Naive thymus-derived CD4-positive, alpha-beta T cell (primary cell): Measurements from ENCODE around the gene MRGPRX2. TPM values are rescaled to one million over a fixed set of nuclear protein-coding genes. Genes with fewer than 3 reads are reported as not detected.
A peak's percentile ranks its signal among the peaks of the same experiment; 100 is the strongest.

Experiments used
- ATAC-seq: fragments of 150-1000 bp; cut with Tn5 transposase; 2 replicates; pipeline ENCODE4 v1.10.0; 2021; ENCODE audit warnings: mild to moderate bottlenecking, moderate library complexity
- CTCF ChIA-PET: fragments of 350-600 bp; sonication (Branson Sonifier 250); formaldehyde crosslinking; loops from one replicate; lab custom pipeline; 2021; ENCODE audit warnings: antibody characterized with exemption; lab: Charles Lee
- POLR2A ChIA-PET: fragments of 350-600 bp; sonication (Branson Sonifier 250); formaldehyde crosslinking; loops from one replicate; lab custom pipeline; 2021; ENCODE audit warnings: antibody characterized with exemption, inconsistent platforms; lab: Charles Lee
- DNase-seq, 9 donors: peaks; one replicate each; pipeline versions ENCODE4 v3.0.0 to v3.0.0-alpha.2; 2020 to 2022; ENCODE audit warnings: mixed read lengths in 1 of 9
- H3K27ac ChIP-seq: one replicate; pipeline ENCODE4 v1.7.0; 2013; ENCODE audit warnings: mild to moderate bottlenecking, low read depth, low read length, moderate library complexity
- H3K27me3 ChIP-seq, 2 donors: one replicate each; pipeline ENCODE4 v1.7.0; 2013; ENCODE audit warnings: low read length in 2 of 2, mild to moderate bottlenecking in 2 of 2, moderate library complexity in 2 of 2; ENCODE audit not compliant: control insufficient read depth in 2 of 2, insufficient read depth in 2 of 2
- H3K36me3 ChIP-seq, 3 experiments: 1 replicate in 2 of 3; 2 replicates in 1 of 3; pipeline ENCODE4 v1.7.0; 2013; ENCODE audit warnings: low read length in 3 of 3, mild to moderate bottlenecking in 3 of 3, moderate library complexity in 1 of 3; ENCODE audit not compliant: insufficient read depth in 3 of 3, control insufficient read depth in 2 of 3
- H3K4me1 ChIP-seq, 2 donors: one replicate each; pipeline ENCODE4 v1.7.0; 2013; ENCODE audit warnings: low read length in 2 of 2, mild to moderate bottlenecking in 2 of 2, moderate library complexity in 1 of 2; ENCODE audit not compliant: control insufficient read depth in 2 of 2, insufficient read depth in 2 of 2
- H3K4me3 ChIP-seq: 2 replicates; pipeline ENCODE4 v1.7.0; 2013; ENCODE audit warnings: mild to moderate bottlenecking, low read length
- H3K9me3 ChIP-seq, 3 experiments: 1 replicate in 2 of 3; 2 replicates in 1 of 3; pipeline ENCODE4 v1.7.0; 2013; ENCODE audit warnings: low read length in 3 of 3; ENCODE audit not compliant: control insufficient read depth in 2 of 3
- H3K27ac Mint-ChIP-seq, 9 donors: one replicate each; pipeline ENCODE4 v1.8.0; 2020 to 2022; ENCODE audit warnings: mixed read lengths in 9 of 9, mild to moderate bottlenecking in 8 of 9, moderate library complexity in 5 of 9, inconsistent platforms in 2 of 9
- H3K27me3 Mint-ChIP-seq, 5 donors: one replicate each; pipeline ENCODE4 v1.8.0; 2021 to 2022; ENCODE audit warnings: mixed read lengths in 5 of 5, mild to moderate bottlenecking in 1 of 5
- H3K36me3 Mint-ChIP-seq, 5 donors: one replicate each; pipeline ENCODE4 v1.8.0; 2020 to 2022; ENCODE audit warnings: mixed read lengths in 5 of 5, mild to moderate bottlenecking in 3 of 5, inconsistent platforms in 1 of 5
- H3K4me1 Mint-ChIP-seq, 7 donors: one replicate each; pipeline ENCODE4 v1.8.0; 2020 to 2022; ENCODE audit warnings: mixed read lengths in 7 of 7, mild to moderate bottlenecking in 3 of 7, inconsistent platforms in 1 of 7
- H3K4me3 Mint-ChIP-seq, 10 donors: one replicate each; pipeline ENCODE4 v1.8.0; 2020 to 2022; ENCODE audit warnings: mild to moderate bottlenecking in 10 of 10, mixed read lengths in 10 of 10, moderate library complexity in 6 of 10, inconsistent platforms in 2 of 10
- H3K9me3 Mint-ChIP-seq, 11 donors: one replicate each; pipeline ENCODE4 v1.8.0; 2020 to 2022; ENCODE audit warnings: mixed read lengths in 11 of 11, mild to moderate bottlenecking in 4 of 11, inconsistent platforms in 1 of 11, moderate library complexity in 1 of 11
- intact Hi-C, 2 donors: fragments of 100-400 bp; cut with micrococcal nuclease; formaldehyde crosslinking; loops; one replicate each; pipeline ENCODE4 v1.15.1; 2023
- polyA plus RNA-seq, 2 donors: library from polyadenylated mRNA; unstranded; fragments of 300-500 nt; fragmentation: Illumina TruSeq; gene quantifications; one replicate each; pipeline ENCODE4 v1.2.3, GENCODE V29; 2021
- total RNA-seq, 6 experiments: library from RNA in 5 of 6; stranded (reverse) in 5 of 6; gene quantifications; 1 replicate in 5 of 6; 2 replicates in 1 of 6; pipeline ENCODE4 v1.2.3 and lab custom pipeline; 2021 to 2026

MRGPRX2 gene
- total and polyA plus RNA-seq, 7 experiments from 2014 or later, result 0.17 TPM; not detected in 6

DNA sequence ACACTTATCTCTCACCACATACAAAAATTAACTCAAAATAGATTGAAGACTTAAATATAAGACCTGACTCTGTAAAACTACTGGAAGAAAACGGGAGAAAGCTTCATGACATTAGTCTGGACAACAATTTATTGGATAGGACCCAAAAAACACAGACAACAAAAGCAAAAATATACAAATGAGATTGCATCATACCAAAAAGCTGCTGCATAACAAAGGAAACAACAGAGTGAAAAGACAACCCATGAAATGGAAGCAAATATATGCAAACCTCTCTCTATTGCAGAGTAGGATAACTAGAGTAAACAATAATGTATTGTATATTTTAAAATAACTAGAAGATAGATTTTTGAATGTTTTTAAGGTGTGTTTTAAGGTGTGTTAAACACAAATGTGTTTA lies 11.2 kb downstream of the MRGPRX2 start:
- Mint-ChIP-seq H3K9me3 (peaks cover 2 to 28% (median 12%) of the 10 kb centered on the region in 11 donors), H3K27me3 (peaks cover 7 to 45% (median 25%) of the 10 kb centered on the region in 5 donors), H3K4me1 (no peaks in the 10 kb centered on the region), H3K4me3 (no peak overlapping the region), H3K27ac (no peak overlapping the region), H3K36me3 (no peaks in the 10 kb centered on the region)
- Histone ChIP-seq H3K27me3 (no peaks in the 10 kb centered on the region), H3K9me3 (no peaks in the 10 kb centered on the region), H3K27ac (no peak overlapping the region), H3K4me1 (no peaks in the 10 kb centered on the region), H3K4me3 (no peak overlapping the region), H3K36me3 (no peaks in the 10 kb centered on the region)
- intact Hi-C loops, result no loop called here
- CTCF ChIA-PET, result no interaction called here
- ATAC-seq (no peak), DNase-seq (no peak)
- POLR2A ChIA-PET, result no interaction called here

DNA sequence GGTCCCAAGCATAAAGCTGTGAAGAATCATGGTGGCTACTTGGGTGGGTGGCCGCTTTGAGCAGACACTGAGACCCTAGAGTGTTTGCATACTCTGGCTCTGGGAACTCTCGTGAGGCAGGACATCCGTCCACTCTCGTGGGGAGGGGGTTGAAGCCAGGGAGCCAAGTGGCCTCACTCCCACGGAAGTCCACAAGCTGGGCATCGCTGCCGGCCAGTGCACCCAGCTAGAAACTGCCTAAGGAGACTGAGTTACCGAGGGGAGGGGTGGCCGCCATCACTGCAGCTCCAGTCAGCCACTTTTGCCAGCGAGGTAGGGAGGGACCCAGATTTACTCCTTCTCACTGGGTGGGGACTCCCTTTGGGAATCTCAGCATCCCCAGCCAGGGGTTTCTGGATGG lies 20.5 kb downstream of the MRGPRX2 start:
- DNase-seq (no peak), ATAC-seq (no peak)
- Mint-ChIP-seq H3K27ac (no peak overlapping the region), H3K9me3 (peaks cover 4 to 33% (median 10%) of the 10 kb centered on the region in 11 donors), H3K36me3 (peaks cover 0 to 3% (median 0%) of the 10 kb centered on the region in 5 donors), H3K4me3 (no peak overlapping the region), H3K27me3 (peaks cover 23 to 63% (median 44%) of the 10 kb centered on the region in 5 donors), H3K4me1 (no peaks in the 10 kb centered on the region)
- ChIA-PET POLR2A (no interaction called here), CTCF (no interaction called here)
- H3K27me3 ChIP-seq, result no peaks in the 10 kb centered on the region
- H3K9me3 ChIP-seq, result no peaks in the 10 kb centered on the region
- H3K27ac ChIP-seq, result no peak overlapping the region
- H3K4me3 ChIP-seq, result no peak overlapping the region
- H3K36me3 ChIP-seq, result no peaks in the 10 kb centered on the region
- intact Hi-C loops, result no loop called here
- no peaks in the 10 kb centered on the region for H3K4me1 ChIP-seq

DNA sequence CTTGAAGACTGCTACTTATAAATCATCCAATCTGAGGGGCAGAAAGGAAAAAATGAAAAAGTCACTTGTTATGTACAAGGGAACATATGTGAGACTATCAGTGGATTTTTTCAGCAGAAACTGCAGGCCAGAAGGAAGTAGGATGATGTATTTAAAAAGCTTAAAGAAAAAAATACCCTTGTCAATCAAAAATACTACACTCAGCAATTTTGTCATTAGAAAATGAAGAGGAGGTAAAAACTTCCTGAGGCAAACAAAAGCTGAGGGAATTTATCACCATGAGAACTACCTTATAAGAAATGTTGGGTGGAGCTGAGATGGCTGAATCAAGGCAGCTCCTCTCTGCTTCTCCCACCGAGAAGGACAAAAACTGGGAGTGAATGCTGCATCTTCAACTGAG lies 21.1 kb downstream of the MRGPRX2 start:
- Mint-ChIP-seq H3K9me3 (peaks cover 2 to 33% (median 10%) of the 10 kb centered on the region in 11 donors), H3K36me3 (peaks cover 0 to 3% (median 0%) of the 10 kb centered on the region in 5 donors), H3K27ac (no peak overlapping the region), H3K27me3 (peaks cover 18 to 56% (median 38%) of the 10 kb centered on the region in 5 donors), H3K4me1 (no peaks in the 10 kb centered on the region), H3K4me3 (no peak overlapping the region)
- H3K9me3 ChIP-seq, result no peaks in the 10 kb centered on the region
- CTCF ChIA-PET, result no interaction called here
- no peaks in the 10 kb centered on the region for H3K4me1 ChIP-seq
- DNase-seq, result no peak
- H3K36me3 ChIP-seq, result no peaks in the 10 kb centered on the region
- no peaks in the 10 kb centered on the region for H3K27me3 ChIP-seq
- H3K4me3 ChIP-seq, result no peak overlapping the region
- H3K27ac ChIP-seq, result no peak overlapping the region
- POLR2A ChIA-PET, result no interaction called here
- ATAC-seq, result no peak
- intact Hi-C loops, result no loop called here

DNA sequence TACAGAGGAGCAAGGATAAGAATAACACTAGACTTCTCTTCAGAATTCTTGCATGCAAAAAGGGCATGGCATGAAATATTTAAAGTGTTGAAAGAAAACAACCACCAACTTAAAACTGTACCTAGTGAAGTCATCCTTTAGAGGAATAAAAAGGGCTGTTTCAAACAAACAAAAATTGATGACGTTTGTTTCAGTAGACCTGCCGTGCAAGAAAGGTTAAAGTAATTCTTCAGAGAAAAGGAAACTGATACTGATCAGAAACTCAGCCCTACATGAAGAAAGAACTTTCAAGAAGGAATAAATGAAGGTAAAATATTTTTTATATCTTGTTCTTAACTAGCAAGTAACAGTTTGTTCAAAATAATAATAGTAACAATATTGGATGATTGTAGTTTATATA lies 27.5 kb downstream of the MRGPRX2 start:
- intact Hi-C loops, result no loop called here

DNA sequence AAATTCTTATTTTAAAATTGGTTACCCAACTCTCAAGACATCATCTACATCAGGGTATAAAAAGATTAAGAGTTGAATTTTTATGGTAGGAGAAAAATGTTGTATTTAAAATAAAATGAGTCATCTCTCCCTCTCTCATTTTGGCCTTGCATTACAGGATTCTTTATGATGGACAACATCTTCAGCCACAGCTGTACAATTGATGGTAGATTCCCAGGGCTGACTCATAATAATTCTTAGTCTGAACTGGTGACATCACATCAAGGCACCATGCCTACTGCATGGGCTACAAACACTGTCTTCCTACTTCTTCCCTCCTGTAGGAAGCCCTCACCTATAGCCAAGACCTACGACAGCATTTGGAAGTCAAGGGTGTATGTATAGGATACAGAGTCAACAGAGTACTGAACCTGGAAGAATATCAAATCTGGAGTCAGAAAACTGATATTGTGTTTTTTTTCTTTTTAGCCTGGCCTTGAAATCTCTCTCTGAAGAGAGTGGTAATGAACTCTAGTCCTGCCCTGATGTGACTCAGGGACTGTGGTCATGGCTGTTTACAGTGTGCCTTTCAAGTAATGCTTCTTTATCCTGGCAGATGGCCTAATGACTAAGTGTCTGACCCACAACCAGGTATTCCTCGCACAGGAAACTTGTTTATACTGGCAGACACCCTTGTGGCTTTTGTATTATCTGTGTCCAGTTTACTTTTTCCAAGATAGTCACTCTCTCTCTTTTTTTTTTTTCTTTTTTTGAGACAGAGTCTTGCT lies 32.5 kb downstream of the MRGPRX2 start:
- Histone ChIP-seq H3K4me3 (no peak overlapping the region), H3K36me3 (no peaks in the 10 kb centered on the region), H3K4me1 (no peaks in the 10 kb centered on the region), H3K9me3 (no peaks in the 10 kb centered on the region), H3K27me3 (no peaks in the 10 kb centered on the region), H3K27ac (no peak overlapping the region)
- intact Hi-C loops, result no loop called here
- no peak for ATAC-seq
- H3K36me3 Mint-ChIP-seq, result peaks cover 0 to 5% (median 0%) of the 10 kb centered on the region in 5 donors
- H3K4me3 Mint-ChIP-seq, result no peak overlapping the region
- POLR2A ChIA-PET, result no interaction called here
- H3K4me1 Mint-ChIP-seq, result peaks cover 0 to 27% (median 0%) of the 10 kb centered on the region in 7 donors
- peak overlapping the region in 1 of 9 donors; percentile 16 for H3K27ac Mint-ChIP-seq
- peaks cover 0 to 68% (median 53%) of the 10 kb centered on the region in 5 donors for H3K27me3 Mint-ChIP-seq
- DNase-seq, result no peak
- CTCF ChIA-PET, result no interaction called here
- H3K9me3 Mint-ChIP-seq, result peaks cover 0 to 10% (median 4%) of the 10 kb centered on the region in 11 donors

More for the DNA sequence above, 27.5 kb downstream of the MRGPRX2 start:
- no peak overlapping the region for H3K4me3 ChIP-seq
- Mint-ChIP-seq H3K4me3 (no peak overlapping the region), H3K36me3 (no peaks in the 10 kb centered on the region), H3K27ac (peak overlapping the region in 1 of 9 donors; percentile 51), H3K4me1 (peaks cover 0 to 9% (median 0%) of the 10 kb centered on the region in 7 donors), H3K9me3 (peaks cover 0 to 9% (median 1%) of the 10 kb centered on the region in 11 donors), H3K27me3 (peaks cover 0 to 61% (median 34%) of the 10 kb centered on the region in 5 donors)
- ATAC-seq (no peak), DNase-seq (no peak)
- no peaks in the 10 kb centered on the region for H3K27me3 ChIP-seq
- ChIA-PET CTCF (no interaction called here), POLR2A (no interaction called here)
- no peaks in the 10 kb centered on the region for H3K4me1 ChIP-seq
- H3K27ac ChIP-seq, result no peak overlapping the region
- no peaks in the 10 kb centered on the region for H3K36me3 ChIP-seq
- no peaks in the 10 kb centered on the region for H3K9me3 ChIP-seq

DNA sequence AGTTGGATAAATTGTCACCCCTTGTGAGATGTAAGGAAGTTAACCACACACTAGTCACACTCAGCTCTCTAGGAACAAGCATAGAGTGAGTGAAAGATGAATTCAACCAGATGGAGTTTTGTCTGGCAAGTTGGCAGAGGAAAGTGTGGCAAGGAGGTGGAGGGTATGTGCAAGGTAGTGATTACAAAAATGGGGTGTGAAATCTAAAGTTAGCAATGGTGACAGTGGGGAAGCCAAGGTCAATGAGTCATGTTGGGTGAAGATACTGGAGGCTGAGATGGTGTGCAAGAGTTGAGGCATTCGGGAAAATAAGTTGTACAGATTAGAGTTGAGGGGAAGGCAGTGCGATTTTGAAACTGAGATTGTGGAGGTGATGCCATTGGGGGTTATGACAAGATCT lies 33.7 kb downstream of the MRGPRX2 start:
- no peaks in the 10 kb centered on the region for H3K27me3 ChIP-seq
- no peaks in the 10 kb centered on the region for H3K4me1 ChIP-seq
- H3K36me3 ChIP-seq, result no peaks in the 10 kb centered on the region
- Mint-ChIP-seq H3K27me3 (peaks cover 0 to 72% (median 56%) of the 10 kb centered on the region in 5 donors), H3K36me3 (peaks cover 0 to 5% (median 0%) of the 10 kb centered on the region in 5 donors), H3K4me3 (no peak overlapping the region), H3K4me1 (peaks cover 0 to 21% (median 0%) of the 10 kb centered on the region in 7 donors), H3K9me3 (peaks cover 0 to 10% (median 4%) of the 10 kb centered on the region in 11 donors), H3K27ac (no peak overlapping the region)
- CTCF ChIA-PET, result no interaction called here
- POLR2A ChIA-PET, result no interaction called here
- H3K9me3 ChIP-seq, result no peaks in the 10 kb centered on the region
- no peak overlapping the region for H3K27ac ChIP-seq
- ATAC-seq, result no peak
- no peak overlapping the region for H3K4me3 ChIP-seq
- DNase-seq, result no peak
- intact Hi-C loops, result no loop called here
